GM18867 (cell line): Measurements from ENCODE around the gene ELAVL2.

Experiments used
- ATAC-seq: cut with Tn5 transposase; IDR thresholded peaks from one replicate; pipeline ENCODE4 v1.9.1; 2021; ENCODE audit warnings: mild to moderate bottlenecking, moderate library complexity; ENCODE audit not compliant: unreplicated experiment

Gene ELAVL2

GRCh38 chr9:23774266-23774665, 51.8 kb downstream of the ELAVL2 start:
- no peak for ATAC-seq

- no peak for ATAC-seq
These were observed 53.7 kb downstream of the ELAVL2 start for GRCh38 chr9:23772385-23772783.

GRCh38 chr9:23771746-23772384, 54.2 kb downstream of the ELAVL2 start:
- no peak for ATAC-seq

- ATAC-seq, result no peak
These were observed 56.6 kb downstream of the ELAVL2 start for GRCh38 chr9:23769307-23769935.

- no peak for ATAC-seq
These were observed 57.2 kb downstream of the ELAVL2 start for GRCh38 chr9:23768861-23769260.

- no peak for ATAC-seq
These were observed 59.4 kb downstream of the ELAVL2 start for GRCh38 chr9:23766613-23767012.

GRCh38 chr9:23765561-23765960, 60.5 kb downstream of the ELAVL2 start:
- no peak for ATAC-seq

- no peak for ATAC-seq
These were observed 61.8 kb downstream of the ELAVL2 start for GRCh38 chr9:23764219-23764618.

- no peak for ATAC-seq
These were observed 71.5 kb downstream of the ELAVL2 start for GRCh38 chr9:23754551-23754950.

- ATAC-seq, result no peak
These were observed 73.2 kb downstream of the ELAVL2 start for GRCh38 chr9:23752859-23753258.

GRCh38 chr9:23751633-23752032, 74.4 kb downstream of the ELAVL2 start:
- no peak for ATAC-seq

GRCh38 chr9:23750808-23751207, 75.2 kb downstream of the ELAVL2 start:
- ATAC-seq, result no peak

- ATAC-seq, result no peak
These were observed 78.7 kb downstream of the ELAVL2 start for GRCh38 chr9:23747088-23748075.

GRCh38 chr9:23746317-23746716, 79.7 kb downstream of the ELAVL2 start:
- no peak for ATAC-seq

- ATAC-seq, result no peak
These were observed 83.0 kb downstream of the ELAVL2 start for GRCh38 chr9:23743036-23743435.

- no peak for ATAC-seq
These were observed 84.7 kb downstream of the ELAVL2 start for GRCh38 chr9:23741351-23741750.

GRCh38 chr9:23740531-23740930, 85.5 kb downstream of the ELAVL2 start:
- ATAC-seq, result no peak

GRCh38 chr9:23739753-23740152, 86.3 kb downstream of the ELAVL2 start:
- no peak for ATAC-seq

GRCh38 chr9:23736293-23736692, 89.7 kb downstream of the ELAVL2 start:
- ATAC-seq, result no peak

- ATAC-seq, result no peak
These were observed 92.5 kb downstream of the ELAVL2 start for GRCh38 chr9:23733495-23734078.

- no peak for ATAC-seq
These were observed 94.7 kb downstream of the ELAVL2 start for GRCh38 chr9:23731353-23731752.
